Measurements from ENCODE around the gene KSR1.

DNA sequence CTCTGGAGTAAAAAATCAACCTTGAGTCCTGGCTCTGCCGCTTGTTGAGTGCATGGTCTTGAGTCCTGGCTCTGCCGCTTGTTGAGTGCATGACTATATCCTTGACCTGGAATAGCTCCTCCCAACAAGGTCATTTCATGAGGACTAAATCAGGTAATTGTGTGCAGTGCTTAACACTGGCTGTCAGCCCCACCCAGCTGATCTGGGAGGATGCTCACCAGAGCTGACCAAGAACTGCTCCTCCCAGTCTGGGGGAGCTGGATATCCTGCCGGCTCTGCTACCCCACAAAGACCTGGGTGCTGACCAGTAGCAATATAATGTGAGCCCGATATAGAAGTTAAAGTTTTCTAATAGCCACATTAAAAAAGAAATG lies 154.0 kb downstream of the KSR1 start:
- TF ChIP-seq, protein P1, sequence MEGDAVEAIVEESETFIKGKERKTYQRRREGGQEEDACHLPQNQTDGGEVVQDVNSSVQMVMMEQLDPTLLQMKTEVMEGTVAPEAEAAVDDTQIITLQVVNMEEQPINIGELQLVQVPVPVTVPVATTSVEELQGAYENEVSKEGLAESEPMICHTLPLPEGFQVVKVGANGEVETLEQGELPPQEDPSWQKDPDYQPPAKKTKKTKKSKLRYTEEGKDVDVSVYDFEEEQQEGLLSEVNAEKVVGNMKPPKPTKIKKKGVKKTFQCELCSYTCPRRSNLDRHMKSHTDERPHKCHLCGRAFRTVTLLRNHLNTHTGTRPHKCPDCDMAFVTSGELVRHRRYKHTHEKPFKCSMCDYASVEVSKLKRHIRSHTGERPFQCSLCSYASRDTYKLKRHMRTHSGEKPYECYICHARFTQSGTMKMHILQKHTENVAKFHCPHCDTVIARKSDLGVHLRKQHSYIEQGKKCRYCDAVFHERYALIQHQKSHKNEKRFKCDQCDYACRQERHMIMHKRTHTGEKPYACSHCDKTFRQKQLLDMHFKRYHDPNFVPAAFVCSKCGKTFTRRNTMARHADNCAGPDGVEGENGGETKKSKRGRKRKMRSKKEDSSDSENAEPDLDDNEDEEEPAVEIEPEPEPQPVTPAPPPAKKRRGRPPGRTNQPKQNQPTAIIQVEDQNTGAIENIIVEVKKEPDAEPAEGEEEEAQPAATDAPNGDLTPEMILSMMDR (IDR thresholded peaks at IDR 0.05): no peak
- TF ChIP-seq ZFX (IDR thresholded peaks at IDR 0.05; ENCODE audit: borderline replicate concordance): no peak

Data from 22Rv1 (cell line).